Measurements from ENCODE around the gene RNF167.

DNA sequence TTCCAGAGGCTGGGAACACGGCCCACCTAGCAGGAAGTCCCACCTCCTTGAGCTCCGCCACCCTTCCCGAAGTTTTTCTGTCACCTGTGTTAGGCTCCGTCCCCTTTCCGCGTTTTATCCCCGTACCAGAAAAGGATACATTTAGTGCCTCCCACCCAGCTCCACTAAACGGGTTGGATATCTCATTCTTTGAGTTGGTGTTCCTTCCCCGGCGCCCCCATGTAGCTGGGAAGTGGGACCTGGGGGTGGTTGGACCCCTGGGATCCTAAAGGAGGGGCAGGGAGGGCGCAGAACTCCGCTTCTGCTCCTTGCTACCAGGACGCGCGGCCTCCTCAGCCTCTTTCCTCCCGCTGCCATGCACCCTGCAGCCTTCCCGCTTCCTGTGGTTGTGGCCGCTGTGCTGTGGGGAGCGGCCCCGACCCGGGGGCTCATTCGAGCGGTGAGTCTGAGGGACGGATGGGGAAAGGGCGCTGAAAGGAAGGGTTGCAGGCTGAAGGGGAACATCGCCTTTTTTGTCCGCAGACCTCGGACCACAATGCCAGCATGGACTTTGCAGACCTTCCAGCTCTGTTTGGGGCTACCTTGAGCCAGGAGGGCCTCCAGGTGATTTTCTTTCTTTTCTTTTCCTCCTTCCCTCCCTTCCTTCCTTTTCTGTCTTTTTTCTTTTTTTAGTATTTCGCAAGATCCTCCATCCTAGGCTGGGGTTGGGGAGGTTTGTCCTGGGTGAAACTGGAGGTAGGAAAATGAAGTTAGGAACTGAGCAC lies 669 bp downstream of the RNF167 start:
- TF ChIP-seq HDGF (IDR thresholded peaks at IDR 0.05; ENCODE audit: borderline replicate concordance): no peak
- no peak for TF ChIP-seq FOXM1 (IDR thresholded peaks at IDR 0.05; ENCODE audit: borderline replicate concordance)
- no peak for TF ChIP-seq SP1 (IDR thresholded peaks at IDR 0.05)
- no peak for TF ChIP-seq TARDBP (IDR thresholded peaks at IDR 0.05)
- no peak for TF ChIP-seq NFRKB (IDR thresholded peaks at IDR 0.05)
- peak; percentile 15; the same call in 1 of the 2 replicates for TF ChIP-seq ELF4 (IDR thresholded peaks at IDR 0.05)
- no peak for TF ChIP-seq BHLHE40 (IDR thresholded peaks at IDR 0.05; ENCODE audit: borderline replicate concordance)
- TF ChIP-seq FOXA1 (IDR thresholded peaks at IDR 0.05): no peak
- TF ChIP-seq LEF1 (IDR thresholded peaks at IDR 0.05; ENCODE audit: borderline replicate concordance): no peak
- no peak for TF ChIP-seq ZNF384 (IDR thresholded peaks at IDR 0.05)
- no peak for TF ChIP-seq CTBP1 (IDR thresholded peaks at IDR 0.05; ENCODE audit: borderline replicate concordance)
- no peak for TF ChIP-seq FOXK2 (IDR thresholded peaks at IDR 0.05)

Measured in HEK293T (cell line).